Activated T-helper 1 cell treated with anti-CD3 and anti-CD28 coated beads, Interleukin-12 subunit alpha, Interleukin-12 subunit beta, Interleukin-2, Interleukin-4 antibody, amounts not matched to agents 30 ng/mL and 10 ng/mL and 1 ng/mL, durations not matched to agents 14 hours and 24 hours and 36 hours (primary cell): ENCODE results near the gene USP16. TPM values are rescaled to one million over a fixed set of nuclear protein-coding genes. Genes with fewer than 3 reads are reported as not detected.
"Not testable (repeated sequence)": the region's sequence is repeated elsewhere in the genome, so short reads cannot be mapped to it uniquely, and the experiment has no call there.

Experiments used
- DNase-seq: peaks from one replicate; pipeline ENCODE4 v3.0.0; 2021; ENCODE audit warnings: low spot score
- H3K27ac Mint-ChIP-seq: one replicate; pipeline ENCODE4 v1.8.0; 2021; ENCODE audit warnings: mild to moderate bottlenecking, mixed read lengths
- H3K27me3 Mint-ChIP-seq: one replicate; pipeline ENCODE4 v1.8.0; 2022; ENCODE audit warnings: mild to moderate bottlenecking, moderate library complexity, mixed read lengths; ENCODE audit not compliant: insufficient read depth
- H3K36me3 Mint-ChIP-seq: one replicate; pipeline ENCODE4 v1.8.0; 2021; ENCODE audit warnings: low read depth, mixed read lengths
- H3K4me1 Mint-ChIP-seq: one replicate; pipeline ENCODE4 v1.8.0; 2021; ENCODE audit warnings: low read depth, mixed read lengths
- H3K4me3 Mint-ChIP-seq: one replicate; pipeline ENCODE4 v1.8.0; 2021; ENCODE audit warnings: mild to moderate bottlenecking, moderate library complexity, mixed read lengths
- H3K9me3 Mint-ChIP-seq: one replicate; pipeline ENCODE4 v1.8.0; 2021; ENCODE audit warnings: mixed read lengths
- intact Hi-C: fragments of 100-400 bp; cut with micrococcal nuclease; formaldehyde crosslinking; loops from one replicate; pipeline ENCODE4 v1.15.1; 2024
- total RNA-seq: library from RNA; stranded (reverse); gene quantifications from 2 replicates; pipeline ENCODE4 v1.2.3, GENCODE V29; 2022

USP16 gene
- 44.7 and 48.7 TPM in 2 replicates for total RNA-seq

- Mint-ChIP-seq H3K36me3 (peaks cover 13% of the 10 kb centered on the region), H3K4me3 (peak within 1 kb of the TSS; percentile 99), H3K27ac (peak within 1 kb of the TSS; percentile 97), H3K4me1 (peaks cover 39% of the 10 kb centered on the region), H3K9me3 (no peaks in the 10 kb centered on the region), H3K27me3 (no peaks in the 10 kb centered on the region)
- DNase-seq = peak; percentile 95
- intact Hi-C loops = loop anchor here (1.0 to 10.0 kb wide), 6 partner anchors 22 to 275 kb away; partner anchors contain the start of gene LTN1
These were observed at the start of gene USP16 for GRCh38 chr21:29024474-29025327. Gene USP16, plus strand, starts transcription at chr21:29024668. Its CDS starts 3,246 bp downstream, at chr21:29027914.

- no peak for DNase-seq
- Mint-ChIP-seq H3K4me3 (no peak overlapping the region), H3K36me3 (peaks cover 34% of the 10 kb centered on the region), H3K27ac (peak overlapping the region; percentile 23), H3K27me3 (no peaks in the 10 kb centered on the region), H3K9me3 (no peaks in the 10 kb centered on the region), H3K4me1 (peaks cover 6% of the 10 kb centered on the region)
- intact Hi-C loops = no loop called here
These were observed 49.1 kb upstream of the USP16 start for GRCh38 chr21:28975397-28975796.

GRCh38 chr21:28979092-28979491 lies 45.4 kb upstream of the USP16 start:
- Mint-ChIP-seq H3K4me3 (no peak overlapping the region), H3K27ac (no peak overlapping the region), H3K27me3 (no peaks in the 10 kb centered on the region), H3K4me1 (peaks cover 6% of the 10 kb centered on the region), H3K36me3 (peaks cover 35% of the 10 kb centered on the region), H3K9me3 (no peaks in the 10 kb centered on the region)
- DNase-seq = no peak
- intact Hi-C loops = no loop called here

GRCh38 chr21:28982637-28983036 lies 41.8 kb upstream of the USP16 start:
- no peaks in the 10 kb centered on the region for H3K9me3 Mint-ChIP-seq
- no peak overlapping the region for H3K27ac Mint-ChIP-seq
- H3K4me1 Mint-ChIP-seq = no peaks in the 10 kb centered on the region
- no peaks in the 10 kb centered on the region for H3K27me3 Mint-ChIP-seq
- peaks cover 32% of the 10 kb centered on the region for H3K36me3 Mint-ChIP-seq
- no peak overlapping the region for H3K4me3 Mint-ChIP-seq
- DNase-seq = no peak
- intact Hi-C loops = no loop called here

- no peak overlapping the region for H3K27ac Mint-ChIP-seq
- no peak for DNase-seq
- H3K36me3 Mint-ChIP-seq = peaks cover 24% of the 10 kb centered on the region
- intact Hi-C loops = no loop called here
- no peak overlapping the region for H3K4me3 Mint-ChIP-seq
- H3K27me3 Mint-ChIP-seq = no peaks in the 10 kb centered on the region
- peaks cover 32% of the 10 kb centered on the region for H3K4me1 Mint-ChIP-seq
- no peaks in the 10 kb centered on the region for H3K9me3 Mint-ChIP-seq
These were observed 37.8 kb upstream of the USP16 start for GRCh38 chr21:28986677-28987076.

GRCh38 chr21:28988146-28988545 lies 36.3 kb upstream of the USP16 start:
- peaks cover 16% of the 10 kb centered on the region for H3K36me3 Mint-ChIP-seq
- H3K4me3 Mint-ChIP-seq, intact Hi-C loops, H3K9me3 Mint-ChIP-seq, H3K27me3 Mint-ChIP-seq, DNase-seq, H3K27ac Mint-ChIP-seq: not testable (repeated sequence)
- peaks cover 39% of the 10 kb centered on the region for H3K4me1 Mint-ChIP-seq

GRCh38 chr21:28991861-28992525 lies 32.5 kb upstream of the USP16 start:
- Mint-ChIP-seq H3K4me1 (peaks cover 47% of the 10 kb centered on the region), H3K27me3 (no peaks in the 10 kb centered on the region), H3K27ac (peak overlapping the region; percentile 97), H3K36me3 (peaks cover 4% of the 10 kb centered on the region), H3K9me3 (no peaks in the 10 kb centered on the region), H3K4me3 (peak overlapping the region; percentile 97)
- intact Hi-C loops = loop anchor here (1.0 to 2.0 kb wide), 4 partner anchors 32 to 309 kb away; partner anchors contain the start of genes CCT8 and USP16
- no peak for DNase-seq

- Mint-ChIP-seq H3K27ac (peak within 1 kb of the TSS; percentile 97), H3K36me3 (peaks cover 4% of the 10 kb centered on the region), H3K4me3 (peak within 1 kb of the TSS; percentile 97), H3K4me1 (peaks cover 47% of the 10 kb centered on the region), H3K27me3 (no peaks in the 10 kb centered on the region), H3K9me3 (no peaks in the 10 kb centered on the region)
- intact Hi-C loops = loop anchor here (1.0 to 2.0 kb wide), 8 partner anchors 10 to 308 kb away; partner anchors contain the start of genes CCT8 and USP16
- peak; percentile 98 for DNase-seq
These were observed 31.8 kb upstream of the USP16 start, which contains the start of gene LTN1 for GRCh38 chr21:28992526-28993292. Gene LTN1, minus strand, starts transcription at chr21:28992877. Its CDS starts 72 bp downstream, at chr21:28992805.

- Mint-ChIP-seq H3K27ac (peak overlapping the region; percentile 97), H3K4me3 (peak overlapping the region; percentile 97), H3K27me3 (no peaks in the 10 kb centered on the region), H3K9me3 (no peaks in the 10 kb centered on the region), H3K4me1 (peaks cover 43% of the 10 kb centered on the region), H3K36me3 (peaks cover 4% of the 10 kb centered on the region)
- intact Hi-C loops = loop anchor here (1.0 to 2.0 kb wide), 6 partner anchors 9 to 308 kb away; partner anchors contain the start of gene CCT8
- DNase-seq = no peak
These were observed 31.2 kb upstream of the USP16 start for GRCh38 chr21:28993293-28993629.

- Mint-ChIP-seq H3K4me3 (peak overlapping the region; percentile 90), H3K4me1 (peaks cover 5% of the 10 kb centered on the region), H3K9me3 (no peaks in the 10 kb centered on the region), H3K27ac (peak overlapping the region; percentile 97), H3K36me3 (peaks cover 4% of the 10 kb centered on the region), H3K27me3 (no peaks in the 10 kb centered on the region)
- DNase-seq = peak; percentile 93
- intact Hi-C loops = loop anchor here (1.0 to 2.0 kb wide), 4 partner anchors 9 to 70 kb away; partner anchors contain the start of genes CCT8 and USP16
These were observed 21.9 kb upstream of the USP16 start for GRCh38 chr21:29002442-29003144.

- Mint-ChIP-seq H3K36me3 (peaks cover 10% of the 10 kb centered on the region), H3K27me3 (no peaks in the 10 kb centered on the region), H3K4me1 (peaks cover 5% of the 10 kb centered on the region), H3K27ac (no peak overlapping the region), H3K4me3 (no peak overlapping the region), H3K9me3 (no peaks in the 10 kb centered on the region)
- no peak for DNase-seq
- intact Hi-C loops = no loop called here
These were observed 18.8 kb upstream of the USP16 start for GRCh38 chr21:29005696-29006095.

- Mint-ChIP-seq H3K36me3 (peaks cover 10% of the 10 kb centered on the region), H3K4me3 (no peak overlapping the region), H3K9me3 (no peaks in the 10 kb centered on the region), H3K4me1 (peaks cover 5% of the 10 kb centered on the region), H3K27ac (no peak overlapping the region), H3K27me3 (no peaks in the 10 kb centered on the region)
- intact Hi-C loops = no loop called here
- no peak for DNase-seq
These were observed 17.3 kb upstream of the USP16 start for GRCh38 chr21:29007135-29007534.
